Neural cell (in vitro differentiated cells): ENCODE data around the gene RELCH. TPM values are rescaled to one million over a fixed set of nuclear protein-coding genes. Genes with fewer than 3 reads are reported as not detected.

ENCODE experiments used
- H2AFZ ChIP-seq: fragments of 200-600, 300-800 bp; sonication (generic), shearing (Covaris generic); 2 replicates; pipeline ENCODE4 v1.6.0; 2014; ENCODE audit warnings: low read depth, mild to moderate bottlenecking, antibody characterized with exemption, low read length, moderate library complexity
- H3F3A ChIP-seq: fragments of 200-600 bp; shearing (Covaris generic); 2 replicates; pipeline ENCODE4 v1.6.1; 2016; ENCODE audit warnings: mild to moderate bottlenecking, moderate library complexity, mixed read lengths, antibody characterized with exemption, low read length; ENCODE audit not compliant: insufficient read depth, poor library complexity, severe bottlenecking
- H3K27ac ChIP-seq: fragments of 200-600, 300-800 bp; sonication (generic), shearing (Covaris generic); 2 replicates; pipeline ENCODE4 v1.5.1; 2014; ENCODE audit warnings: mild to moderate bottlenecking, low read length, moderate library complexity
- H3K27me3 ChIP-seq: fragments of 300-800, 200-600 bp; sonication (generic), shearing (Covaris generic); 2 replicates; pipeline ENCODE4 v1.6.0; 2014; ENCODE audit warnings: mild to moderate bottlenecking, low read depth, low read length, moderate library complexity; ENCODE audit not compliant: insufficient read depth
- H3K36me3 ChIP-seq: fragments of 300-800, 200-600 bp; sonication (generic), shearing (Covaris generic); 2 replicates; pipeline ENCODE4 v1.5.1; 2014; ENCODE audit warnings: mild to moderate bottlenecking, antibody characterized with exemption, low read length, moderate library complexity; ENCODE audit not compliant: insufficient read depth
- H3K4me2 ChIP-seq: fragments of 300-800, 200-600 bp; sonication (generic), shearing (Covaris generic); 2 replicates; pipeline ENCODE4 v1.6.0; 2014; ENCODE audit warnings: mild to moderate bottlenecking, low read length
- H3K4me3 ChIP-seq: fragments of 300-800, 200-600 bp; sonication (generic), shearing (Covaris generic); 2 replicates; pipeline ENCODE4 v1.5.1; 2014; ENCODE audit warnings: mild to moderate bottlenecking, low read length, moderate library complexity
- H3K79me2 ChIP-seq: fragments of 200-600 bp; shearing (Covaris generic); replicated peaks from 2 replicates; pipeline ENCODE4 v1.6.0; 2014; ENCODE audit warnings: mild to moderate bottlenecking, low read length, moderate library complexity; ENCODE audit not compliant: insufficient read depth
- H3K9ac ChIP-seq: fragments of 300-800, 200-600 bp; sonication (generic), shearing (Covaris generic); 2 replicates; pipeline ENCODE4 v1.6.1; 2016; ENCODE audit warnings: mild to moderate bottlenecking, low read length, mixed read lengths
- H3K9me2 ChIP-seq: fragments of 200-600 bp; shearing (Covaris generic); 2 replicates; pipeline ENCODE4 v1.6.1; 2016; ENCODE audit warnings: mild to moderate bottlenecking, low read length, mixed read lengths; ENCODE audit not compliant: insufficient read depth
- H3K9me3 ChIP-seq: fragments of 200-600, 300-800 bp; sonication (generic), shearing (Covaris generic); 2 replicates; pipeline ENCODE4 v1.6.1; 2016; ENCODE audit warnings: mild to moderate bottlenecking, mixed run types, low read length, moderate library complexity, mixed read lengths
- H4K20me1 ChIP-seq: fragments of 200-600 bp; shearing (Covaris generic); 2 replicates; pipeline ENCODE4 v1.6.1; 2016; ENCODE audit warnings: mild to moderate bottlenecking, mixed run types; ENCODE audit not compliant: insufficient read depth
- EP300 ChIP-seq: fragments of 450-650 bp; conservative IDR thresholded peaks from 2 replicates; pipeline ENCODE4 v1.6.1; 2014; ENCODE audit warnings: antibody characterized with exemption, mild to moderate bottlenecking, moderate library complexity; ENCODE audit not compliant: poor library complexity, severe bottlenecking
- EZH2 ChIP-seq: fragments of 200-600, 300-800 bp; shearing (Covaris generic), sonication (generic); IDR thresholded peaks from 2 replicates; pipeline ENCODE4 v1.6.1; 2014; ENCODE audit warnings: antibody characterized with exemption, low read length, borderline replicate concordance, mild to moderate bottlenecking; ENCODE audit not compliant: insufficient read depth, poor library complexity, severe bottlenecking
- MXI1 ChIP-seq: fragments of 450-650 bp; conservative IDR thresholded peaks from 2 replicates; pipeline ENCODE4 v1.6.1; 2014; ENCODE audit warnings: antibody characterized with exemption, mild to moderate bottlenecking; ENCODE audit not compliant: poor library complexity, severe bottlenecking
- POLR2AphosphoS5 ChIP-seq: IDR thresholded peaks from 2 replicates; pipeline ENCODE4 v1.6.1; 2012
- SMC3 ChIP-seq: fragments of 450-650 bp; conservative IDR thresholded peaks from 2 replicates; pipeline ENCODE4 v1.6.1; 2014; ENCODE audit warnings: antibody characterized with exemption, mild to moderate bottlenecking, moderate library complexity; ENCODE audit not compliant: poor library complexity
- polyA plus RNA-seq: library from polyadenylated mRNA; depleted of rRNA; stranded (reverse); fragments of >200 nt; gene quantifications from 2 replicates; pipeline ENCODE4 v1.2.3, GENCODE V29; 2014
- TF ChIP-seq, protein P1 (sequence below): fragments of 450-650 bp; IDR thresholded peaks from 2 replicates; pipeline ENCODE4 v1.5.1; 2014; ENCODE audit warnings: antibody characterized with exemption, mild to moderate bottlenecking, moderate library complexity; ENCODE audit not compliant: poor library complexity, severe bottlenecking
- TF ChIP-seq, protein P2 (sequence below): IDR thresholded peaks from 2 replicates; pipeline ENCODE4 v1.6.1; 2012; ENCODE audit warnings: borderline replicate concordance

The RELCH gene
- polyA plus RNA-seq, 1 donor from 2014 or later = 80.2 TPM

DNA sequence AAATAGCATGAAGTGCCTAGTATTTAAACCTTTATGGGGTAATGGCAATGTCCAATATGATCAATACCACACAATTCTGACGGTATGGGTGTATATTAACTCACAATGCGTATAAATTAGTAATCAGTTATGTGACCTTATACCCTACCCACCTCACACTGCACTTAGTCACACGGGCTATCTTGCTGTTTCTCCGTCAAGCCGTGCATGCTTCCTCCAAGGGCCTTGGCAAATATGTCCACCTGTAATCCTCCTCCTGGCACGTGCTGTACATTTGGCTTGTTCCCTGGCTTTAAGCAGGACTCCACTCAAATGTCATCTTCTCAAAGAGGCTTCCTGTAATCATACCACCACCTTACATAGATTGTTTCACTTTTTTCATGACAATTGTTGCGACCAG, 150.3 kb downstream of the RELCH start:
- no peaks in the 10 kb centered on the region for H3K9me3 ChIP-seq
- H4K20me1 ChIP-seq = no peaks in the 10 kb centered on the region
- H3K79me2 ChIP-seq = no peaks in the 10 kb centered on the region

DNA sequence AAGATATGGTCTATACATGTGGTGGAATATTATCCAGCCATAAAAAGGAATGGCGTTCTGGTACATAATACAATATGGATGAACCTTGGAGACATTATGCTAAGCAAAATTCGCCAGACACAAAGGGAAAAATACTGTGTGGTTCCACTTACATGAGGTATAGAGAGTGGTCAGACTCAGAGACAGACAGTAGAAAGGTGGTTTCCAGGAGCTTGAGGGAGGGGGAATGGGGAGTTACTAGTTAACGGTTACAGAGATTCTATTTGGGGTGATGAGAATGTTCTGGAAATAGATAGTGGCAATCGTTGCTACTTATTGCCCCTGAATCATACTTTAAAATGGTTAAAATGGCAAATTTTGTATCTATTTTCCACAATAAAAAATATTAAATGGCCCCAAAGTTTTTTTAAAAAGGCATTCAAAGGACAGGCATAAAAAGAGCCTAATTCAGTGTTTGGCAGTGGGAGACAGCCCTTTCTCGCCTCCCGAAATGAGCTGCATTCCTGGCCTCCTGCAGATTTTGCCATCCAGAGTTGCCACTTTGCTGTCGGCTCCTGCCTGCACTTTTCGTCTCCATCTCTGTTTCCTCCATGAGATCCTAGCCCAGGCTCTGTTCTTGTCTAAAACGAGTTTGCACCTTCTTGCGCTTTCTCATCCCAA, 151.5 kb downstream of the RELCH start:
- H3K4me3 ChIP-seq = no peak overlapping the region
- no peak overlapping the region for H2AFZ ChIP-seq

More for the DNA sequence above, 150.3 kb downstream of the RELCH start:
- no peaks in the 10 kb centered on the region for H3K36me3 ChIP-seq
- TF ChIP-seq, protein P1, sequence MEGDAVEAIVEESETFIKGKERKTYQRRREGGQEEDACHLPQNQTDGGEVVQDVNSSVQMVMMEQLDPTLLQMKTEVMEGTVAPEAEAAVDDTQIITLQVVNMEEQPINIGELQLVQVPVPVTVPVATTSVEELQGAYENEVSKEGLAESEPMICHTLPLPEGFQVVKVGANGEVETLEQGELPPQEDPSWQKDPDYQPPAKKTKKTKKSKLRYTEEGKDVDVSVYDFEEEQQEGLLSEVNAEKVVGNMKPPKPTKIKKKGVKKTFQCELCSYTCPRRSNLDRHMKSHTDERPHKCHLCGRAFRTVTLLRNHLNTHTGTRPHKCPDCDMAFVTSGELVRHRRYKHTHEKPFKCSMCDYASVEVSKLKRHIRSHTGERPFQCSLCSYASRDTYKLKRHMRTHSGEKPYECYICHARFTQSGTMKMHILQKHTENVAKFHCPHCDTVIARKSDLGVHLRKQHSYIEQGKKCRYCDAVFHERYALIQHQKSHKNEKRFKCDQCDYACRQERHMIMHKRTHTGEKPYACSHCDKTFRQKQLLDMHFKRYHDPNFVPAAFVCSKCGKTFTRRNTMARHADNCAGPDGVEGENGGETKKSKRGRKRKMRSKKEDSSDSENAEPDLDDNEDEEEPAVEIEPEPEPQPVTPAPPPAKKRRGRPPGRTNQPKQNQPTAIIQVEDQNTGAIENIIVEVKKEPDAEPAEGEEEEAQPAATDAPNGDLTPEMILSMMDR = no peak
- TF ChIP-seq POLR2AphosphoS5 = no peak
- TF ChIP-seq, protein P2, sequence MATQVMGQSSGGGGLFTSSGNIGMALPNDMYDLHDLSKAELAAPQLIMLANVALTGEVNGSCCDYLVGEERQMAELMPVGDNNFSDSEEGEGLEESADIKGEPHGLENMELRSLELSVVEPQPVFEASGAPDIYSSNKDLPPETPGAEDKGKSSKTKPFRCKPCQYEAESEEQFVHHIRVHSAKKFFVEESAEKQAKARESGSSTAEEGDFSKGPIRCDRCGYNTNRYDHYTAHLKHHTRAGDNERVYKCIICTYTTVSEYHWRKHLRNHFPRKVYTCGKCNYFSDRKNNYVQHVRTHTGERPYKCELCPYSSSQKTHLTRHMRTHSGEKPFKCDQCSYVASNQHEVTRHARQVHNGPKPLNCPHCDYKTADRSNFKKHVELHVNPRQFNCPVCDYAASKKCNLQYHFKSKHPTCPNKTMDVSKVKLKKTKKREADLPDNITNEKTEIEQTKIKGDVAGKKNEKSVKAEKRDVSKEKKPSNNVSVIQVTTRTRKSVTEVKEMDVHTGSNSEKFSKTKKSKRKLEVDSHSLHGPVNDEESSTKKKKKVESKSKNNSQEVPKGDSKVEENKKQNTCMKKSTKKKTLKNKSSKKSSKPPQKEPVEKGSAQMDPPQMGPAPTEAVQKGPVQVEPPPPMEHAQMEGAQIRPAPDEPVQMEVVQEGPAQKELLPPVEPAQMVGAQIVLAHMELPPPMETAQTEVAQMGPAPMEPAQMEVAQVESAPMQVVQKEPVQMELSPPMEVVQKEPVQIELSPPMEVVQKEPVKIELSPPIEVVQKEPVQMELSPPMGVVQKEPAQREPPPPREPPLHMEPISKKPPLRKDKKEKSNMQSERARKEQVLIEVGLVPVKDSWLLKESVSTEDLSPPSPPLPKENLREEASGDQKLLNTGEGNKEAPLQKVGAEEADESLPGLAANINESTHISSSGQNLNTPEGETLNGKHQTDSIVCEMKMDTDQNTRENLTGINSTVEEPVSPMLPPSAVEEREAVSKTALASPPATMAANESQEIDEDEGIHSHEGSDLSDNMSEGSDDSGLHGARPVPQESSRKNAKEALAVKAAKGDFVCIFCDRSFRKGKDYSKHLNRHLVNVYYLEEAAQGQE = no peak
- no peaks in the 10 kb centered on the region for H3K27me3 ChIP-seq
- H3K4me2 ChIP-seq = no peak overlapping the region
- H3K4me3 ChIP-seq = no peak overlapping the region
- H3K9me2 ChIP-seq = no peaks in the 10 kb centered on the region
- H2AFZ ChIP-seq = no peak overlapping the region
- H3K9ac ChIP-seq = no peak overlapping the region
- no peak overlapping the region for H3K27ac ChIP-seq
- no peaks in the 10 kb centered on the region for H3F3A ChIP-seq

More for the DNA sequence above, 151.5 kb downstream of the RELCH start:
- no peak overlapping the region for H3K27ac ChIP-seq
- no peaks in the 10 kb centered on the region for H4K20me1 ChIP-seq
- TF ChIP-seq EP300 (no peak), SMC3 (no peak), MXI1 (no peak), EZH2 (no peak)
- TF ChIP-seq, protein P1 = no peak
- TF ChIP-seq, protein P2 = no peak
- H3K79me2 ChIP-seq = no peaks in the 10 kb centered on the region
- no peaks in the 10 kb centered on the region for H3F3A ChIP-seq
- no peaks in the 10 kb centered on the region for H3K9me2 ChIP-seq
- no peaks in the 10 kb centered on the region for H3K9me3 ChIP-seq
- H3K4me2 ChIP-seq = no peak overlapping the region
- no peaks in the 10 kb centered on the region for H3K36me3 ChIP-seq
- no peaks in the 10 kb centered on the region for H3K27me3 ChIP-seq
- H3K9ac ChIP-seq = no peak overlapping the region
